Activated CD8-positive, alpha-beta memory T cell treated with anti-CD3 and anti-CD28 coated beads for 1 hour (primary cell): ENCODE data around the gene ZBTB46.

Source experiments
- DNase-seq, 2 donors: peaks; one replicate each; pipeline ENCODE4 v3.0.0-alpha.2; 2020; ENCODE audit warnings: low read depth in 1 of 2; ENCODE audit errors: extremely low read depth in 1 of 2

The ZBTB46 gene

GRCh38 chr20:63707558-63708300 is 123.3 kb downstream of the ZBTB46 start, which contains the start of the genes ARFRP1 and ZGPAT:
Gene ARFRP1, minus strand, starts transcription at chr20:63707976. Its CDS starts 885 bp downstream, at chr20:63707091.
Gene ZGPAT, plus strand, starts transcription at chr20:63708039. Its CDS starts 542 bp downstream, at chr20:63708581.
- DNase-seq: peak; percentile 58 to 81

DNA sequence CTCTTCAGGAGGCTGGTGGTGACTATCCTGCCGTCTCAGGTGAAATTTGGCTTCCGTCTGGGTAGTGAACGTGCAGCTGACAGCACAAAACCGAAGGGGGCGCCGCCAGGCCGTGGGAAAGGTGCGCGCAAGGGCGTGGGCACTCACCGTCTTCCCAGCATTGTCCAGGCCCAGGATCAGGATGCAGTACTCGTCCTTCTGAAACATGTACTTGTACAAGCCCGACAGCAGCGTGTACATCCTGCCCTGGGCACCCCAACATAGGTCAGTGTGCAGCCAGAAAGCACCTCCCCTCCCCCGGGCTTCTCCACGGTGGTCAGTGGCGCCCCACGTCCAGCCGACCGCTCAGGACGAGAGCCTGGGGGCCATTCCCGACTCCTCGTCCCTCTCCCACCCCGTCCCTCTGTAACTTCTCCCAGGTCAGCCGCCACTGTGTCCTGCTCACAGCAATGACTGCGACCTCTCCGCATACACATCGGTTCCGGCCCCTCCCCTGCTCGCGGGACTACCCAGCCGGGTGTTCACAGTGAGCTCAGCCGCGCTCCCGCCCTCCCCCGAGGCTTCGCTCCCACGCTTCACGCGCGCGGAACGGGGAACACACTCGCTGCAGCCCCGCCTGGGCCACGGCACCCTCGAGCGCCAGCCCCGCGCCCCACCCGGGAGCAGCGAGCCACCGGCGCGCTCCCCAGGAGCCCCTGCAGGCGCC is 124.1 kb downstream of the ZBTB46 start:
- DNase-seq: peak; percentile 40 to 43

DNA sequence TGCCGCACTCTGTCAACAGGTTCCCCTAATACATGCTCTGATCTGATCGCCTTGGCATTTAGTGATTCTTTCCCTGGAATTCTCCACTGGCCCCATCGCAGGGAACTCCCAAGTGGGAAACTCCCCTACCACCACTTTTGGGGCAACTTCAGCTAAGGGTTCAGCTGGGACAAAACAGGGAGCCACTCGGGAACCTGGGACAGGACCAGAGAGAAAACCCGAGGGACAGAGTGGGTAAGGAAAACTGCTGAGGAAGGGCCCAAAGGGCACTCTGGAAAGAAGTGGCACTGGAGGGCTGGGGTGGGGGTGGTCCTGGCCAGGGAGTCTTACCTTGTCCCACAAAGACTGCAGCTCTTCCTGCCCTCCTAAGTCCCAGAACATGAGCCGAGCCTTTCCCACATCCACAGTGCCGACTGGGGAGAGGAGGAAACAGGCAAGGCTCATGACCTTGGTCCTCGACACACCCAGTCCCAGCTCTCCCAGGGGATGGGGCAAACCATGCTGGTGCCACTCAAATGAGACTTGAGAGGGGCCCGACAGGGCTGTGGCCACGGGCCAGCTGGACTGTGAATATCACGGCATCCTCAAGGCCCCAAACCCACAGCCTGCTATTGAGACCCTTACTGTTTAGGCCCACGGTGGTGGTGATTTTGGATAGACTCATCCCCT is 124.9 kb downstream of the ZBTB46 start:
- no peak for DNase-seq

DNA sequence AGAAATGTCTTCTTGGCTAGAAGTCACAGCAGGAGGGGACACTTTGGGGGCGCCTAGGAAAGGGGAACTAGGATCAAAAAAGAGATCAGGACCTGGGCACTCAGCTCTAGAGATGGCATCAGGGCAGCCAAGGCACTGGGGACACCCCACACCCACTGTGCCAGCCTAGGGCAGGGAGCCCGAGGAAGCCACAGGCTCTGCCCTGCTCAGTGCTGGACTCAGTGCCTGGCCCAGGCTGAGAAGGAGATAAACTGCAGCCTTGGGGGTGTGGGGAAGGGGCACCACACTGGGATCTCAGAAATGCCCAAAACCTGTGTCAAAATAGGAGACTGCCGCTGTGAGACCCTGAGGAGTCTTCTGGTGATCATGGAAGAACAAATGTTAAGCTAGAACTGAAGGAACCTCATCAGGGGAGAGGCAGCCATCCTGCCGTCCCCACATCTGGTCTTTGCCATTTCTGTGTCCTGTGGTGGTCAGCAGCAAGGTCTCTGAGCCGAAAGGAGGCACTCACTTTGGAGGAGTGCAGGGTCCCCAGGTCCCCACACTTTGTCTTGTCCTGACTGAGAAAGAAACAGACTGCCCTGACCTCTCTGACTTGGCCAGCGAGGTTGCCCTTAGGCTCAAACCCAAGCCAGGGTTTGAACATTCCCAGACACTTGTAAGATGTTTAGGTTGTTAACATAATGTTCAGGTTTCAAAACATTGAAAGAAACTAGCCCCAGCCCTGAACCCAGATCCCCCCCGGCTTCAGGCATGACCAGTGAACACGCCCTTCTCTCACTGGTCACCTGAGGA is 125.6 kb downstream of the ZBTB46 start:
- no peak for DNase-seq

GRCh38 chr20:63704749-63705117 is 126.3 kb downstream of the ZBTB46 start:
- no peak for DNase-seq

- no peak for DNase-seq
Measured at GRCh38 chr20:63703976-63704748, 126.9 kb downstream of the ZBTB46 start.

DNA sequence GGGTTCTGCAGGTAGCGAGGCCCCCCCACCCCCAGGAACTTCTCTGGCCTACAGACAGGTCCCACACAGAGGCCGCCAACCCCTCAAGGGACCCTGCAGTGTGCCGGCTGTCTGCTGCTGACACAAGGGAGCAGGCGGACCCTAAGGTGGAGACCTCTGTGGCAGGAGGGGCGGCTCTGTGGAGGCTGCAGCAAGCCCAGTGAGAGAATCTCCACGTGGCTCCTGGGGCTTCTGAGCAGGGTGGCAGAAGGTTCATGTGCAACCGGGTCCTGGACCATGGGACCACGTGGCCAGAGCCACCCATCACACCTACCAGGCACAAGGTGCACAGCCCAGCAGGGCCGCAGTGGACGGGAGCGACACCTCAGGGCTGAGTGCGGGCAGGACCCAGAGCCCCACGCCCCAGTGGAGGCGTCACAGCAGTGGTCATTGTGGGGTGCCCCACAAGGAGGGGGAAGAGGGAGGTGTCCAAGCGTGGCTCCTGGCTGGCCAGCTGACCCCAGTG is 127.5 kb downstream of the ZBTB46 start:
- no peak for DNase-seq

- no peak for DNase-seq
Measured at GRCh38 chr20:63702751-63703470, 128.2 kb downstream of the ZBTB46 start.

DNA sequence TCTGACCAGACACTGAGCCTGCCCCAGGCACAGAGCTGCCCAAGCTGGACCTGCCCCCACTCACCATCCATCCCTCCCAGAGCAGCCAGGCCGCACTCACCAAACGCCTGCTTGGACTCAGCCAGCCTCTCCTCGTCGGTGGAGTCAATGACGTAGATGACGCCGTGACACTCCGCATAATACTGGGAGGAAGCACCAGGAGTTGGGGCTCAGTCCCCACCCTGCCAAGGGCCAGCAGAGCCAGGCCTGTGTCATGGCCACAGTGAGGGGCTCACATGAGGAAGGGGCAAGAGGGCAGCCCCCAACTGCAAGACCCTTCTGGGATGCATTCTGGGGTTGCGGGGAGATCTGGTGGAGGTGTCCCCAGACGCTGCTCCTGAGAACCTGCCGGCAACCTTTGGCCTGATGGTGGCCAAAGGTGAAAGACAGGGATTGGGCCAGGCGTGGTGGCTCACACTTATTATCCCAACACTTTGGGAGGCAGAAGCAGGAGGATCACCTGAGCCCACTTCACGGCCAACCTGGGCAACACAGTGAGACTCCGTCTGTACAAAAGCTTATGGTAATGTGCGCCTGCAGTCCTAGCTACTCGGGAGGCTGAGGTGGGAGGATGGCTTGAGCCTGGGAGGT is 128.9 kb downstream of the ZBTB46 start:
- DNase-seq: no peak

GRCh38 chr20:63701329-63702035 is 129.6 kb downstream of the ZBTB46 start:
- DNase-seq: no peak

GRCh38 chr20:63701051-63701328 is 130.1 kb downstream of the ZBTB46 start:
- DNase-seq: no peak

- no peak for DNase-seq
Measured at GRCh38 chr20:63700199-63701050, 130.6 kb downstream of the ZBTB46 start.

DNA sequence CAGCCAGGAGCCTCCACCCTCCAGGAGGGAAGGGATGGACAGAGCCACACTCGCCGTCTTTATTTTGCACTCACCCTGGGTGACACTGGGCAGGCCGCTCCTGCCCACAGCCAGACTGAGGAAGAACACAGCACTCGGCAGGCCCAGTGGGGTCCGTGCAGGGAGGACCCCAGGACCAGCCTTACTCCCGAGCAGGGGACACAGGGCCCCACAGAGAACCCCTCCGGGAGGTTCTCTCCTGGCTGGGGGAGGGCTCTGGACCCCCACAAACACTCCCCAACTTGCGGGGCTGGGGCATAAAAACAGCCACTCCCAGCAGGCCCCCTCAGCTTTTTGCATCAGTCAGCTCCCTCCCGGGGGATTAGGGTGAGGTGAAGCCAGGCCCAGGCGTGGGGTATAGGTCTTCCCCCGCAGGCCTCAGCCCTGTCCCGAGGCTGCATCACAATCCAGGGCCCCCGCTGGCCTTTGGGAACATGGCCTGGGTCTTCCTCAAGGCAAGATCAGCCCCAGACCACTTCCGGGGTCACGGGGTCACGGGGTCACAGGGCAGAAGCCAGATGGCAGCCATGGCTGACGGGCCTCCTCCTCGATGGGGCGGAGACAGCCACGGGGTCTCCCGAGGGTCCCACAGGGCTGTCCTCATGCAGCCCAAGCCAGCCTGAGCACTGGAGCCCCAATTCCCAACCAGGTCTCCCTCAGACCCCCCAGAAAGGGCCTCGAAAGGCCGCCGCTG is 131.4 kb downstream of the ZBTB46 start:
- no peak for DNase-seq

- DNase-seq: no peak
Measured at GRCh38 chr20:63698739-63699465, 132.2 kb downstream of the ZBTB46 start.

DNA sequence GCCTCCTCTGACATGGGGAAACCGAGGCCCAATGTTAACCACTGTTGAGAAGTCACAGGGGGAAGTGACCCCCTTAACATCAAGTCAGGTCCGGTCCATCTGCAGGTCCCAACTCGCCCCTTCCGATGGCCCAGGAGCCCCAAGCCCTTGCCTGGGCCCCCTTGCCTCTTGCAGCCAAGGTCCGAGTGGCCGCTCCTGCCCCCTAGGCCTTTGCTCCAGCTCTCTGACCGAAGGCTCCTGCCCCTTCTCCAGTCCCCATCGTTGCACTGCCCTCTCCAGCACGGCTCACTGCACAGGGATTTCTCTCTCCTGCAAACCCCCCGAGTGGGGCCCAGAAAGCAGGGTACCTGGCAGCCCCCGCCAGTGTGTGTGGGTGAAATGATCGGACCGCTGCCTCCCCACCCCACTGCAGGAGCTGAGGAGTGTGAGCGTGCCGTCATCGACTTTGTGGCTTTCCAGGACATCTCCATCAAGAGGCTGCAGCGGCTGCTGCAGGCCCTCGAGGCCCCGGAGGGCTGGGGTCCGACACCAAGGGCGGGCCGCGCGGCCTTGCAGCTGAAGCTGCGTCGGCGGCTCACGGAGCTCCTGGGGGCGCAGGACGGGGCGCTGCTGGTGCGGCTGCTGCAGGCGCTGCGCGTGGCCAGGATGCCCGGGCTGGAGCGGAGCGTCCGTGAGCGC is 133.1 kb downstream of the ZBTB46 start:
- no peak for DNase-seq
